NCI-H2171 (cell line): Measurements from ENCODE around the gene MRPL38.
A peak's percentile ranks its signal among the peaks of the same experiment; 100 is the strongest.

Experiments
- DNase-seq: peaks from one replicate; lab custom pipeline; 2025; lab: John Stamatoyannopoulos, UW

Gene MRPL38

GRCh38 chr17:75904749-75905521 lies at the start of gene MRPL38:
Gene MRPL38 (minus strand): TSS chr17:75904884. CDS start chr17:75904875, 9 bp downstream.
- peak; percentile 94 for DNase-seq

GRCh38 chr17:75950855-75951554 lies 46.3 kb upstream of the MRPL38 start:
- DNase-seq: no peak

- DNase-seq: no peak
These were observed 45.7 kb upstream of the MRPL38 start for GRCh38 chr17:75950421-75950820.

- peak; percentile 84 for DNase-seq
These were observed 40.5 kb upstream of the MRPL38 start for GRCh38 chr17:75945211-75945610.

- no peak for DNase-seq
These were observed 38.8 kb upstream of the MRPL38 start for GRCh38 chr17:75943491-75943890.

- DNase-seq: no peak
These were observed 37.8 kb upstream of the MRPL38 start for GRCh38 chr17:75942473-75942872.

- DNase-seq: no peak
These were observed 36.7 kb upstream of the MRPL38 start for GRCh38 chr17:75941442-75941819.

GRCh38 chr17:75940727-75941441 lies 36.2 kb upstream of the MRPL38 start, which contains the start of gene FBF1:
Gene FBF1 (minus strand): TSS chr17:75941042. CDS start chr17:75938149, 2,893 bp downstream.
- DNase-seq: peak; percentile 91

GRCh38 chr17:75937652-75938051 lies 33.0 kb upstream of the MRPL38 start:
- DNase-seq: no peak

GRCh38 chr17:75933808-75934207 lies 29.1 kb upstream of the MRPL38 start:
- no peak for DNase-seq

- DNase-seq: no peak
These were observed 28.2 kb upstream of the MRPL38 start for GRCh38 chr17:75932852-75933251.

- no peak for DNase-seq
These were observed 26.4 kb upstream of the MRPL38 start for GRCh38 chr17:75931062-75931461.

- DNase-seq: no peak
These were observed 22.7 kb upstream of the MRPL38 start for GRCh38 chr17:75927286-75927922.

GRCh38 chr17:75926456-75926855 lies 21.8 kb upstream of the MRPL38 start:
- DNase-seq: no peak

GRCh38 chr17:75925912-75926311 lies 21.2 kb upstream of the MRPL38 start:
- DNase-seq: no peak

GRCh38 chr17:75925103-75925502 lies 20.4 kb upstream of the MRPL38 start:
- DNase-seq: no peak

- DNase-seq: no peak
These were observed 18.5 kb upstream of the MRPL38 start for GRCh38 chr17:75922963-75923874.

GRCh38 chr17:75922173-75922961 lies 17.7 kb upstream of the MRPL38 start:
- no peak for DNase-seq

GRCh38 chr17:75921596-75921995 lies 16.9 kb upstream of the MRPL38 start:
- DNase-seq: no peak

GRCh38 chr17:75920045-75920560 lies 15.4 kb upstream of the MRPL38 start:
- no peak for DNase-seq
